HepG2 (cell line): Measurements from ENCODE around the gene ME3.

Experiments used
- BHLHE40 ChIP-seq: IDR thresholded peaks from 2 replicates; pipeline ENCODE4 v1.6.1; 2011; ENCODE audit warnings: low read length, improper control_type of control experiment
- CBX2 ChIP-seq, 2 experiments: fragments of 200-600 bp in 1 of 2; sonication (generic); formaldehyde crosslinking in 1 of 2; IDR thresholded peaks; 2 replicates each; pipeline versions ENCODE4 v1.7.0 to v1.8.1; 2018 to 2022; ENCODE audit warnings: low read depth in 2 of 2, low read length in 1 of 2, mild to moderate bottlenecking in 1 of 2, missing genetic modification reagents in 1 of 2
- MYC ChIP-seq: sonication (generic); formaldehyde crosslinking; IDR thresholded peaks from 2 replicates; pipeline ENCODE4 v1.9.0; 2021; ENCODE audit warnings: missing genetic modification reagents, borderline replicate concordance
- POLR2A ChIP-seq, 2 experiments: IDR thresholded peaks; 2 replicates each; pipeline ENCODE4 v1.6.1; 2011; ENCODE audit warnings: low read depth in 2 of 2, low read length in 2 of 2, mild to moderate bottlenecking in 1 of 2, moderate library complexity in 1 of 2; ENCODE audit not compliant: insufficient read depth in 1 of 2
- SAFB2 ChIP-seq: sonication (generic); formaldehyde crosslinking; IDR thresholded peaks from 2 replicates; pipeline ENCODE4 v1.5.1; 2020; ENCODE audit warnings: missing genetic modification reagents, low read depth, mild to moderate bottlenecking, borderline replicate concordance
- ZHX1 ChIP-seq: sonication (generic); formaldehyde crosslinking; IDR thresholded peaks from 2 replicates; pipeline ENCODE4 v1.8.1; 2022; ENCODE audit warnings: low read depth, mild to moderate bottlenecking, missing genetic modification reagents
- ZNF281 ChIP-seq: sonication (generic); formaldehyde crosslinking; IDR thresholded peaks from 2 replicates; pipeline ENCODE4 v1.4.0; 2020; ENCODE audit warnings: missing genetic modification reagents, borderline replicate concordance
- ZSCAN30 ChIP-seq: sonication (generic); formaldehyde crosslinking; IDR thresholded peaks from 2 replicates; pipeline ENCODE4 v1.5.0; 2020; ENCODE audit warnings: mild to moderate bottlenecking, missing genetic modification reagents
- TF ChIP-seq, protein P1 (sequence below): sonication (generic); formaldehyde crosslinking; IDR thresholded peaks from 2 replicates; pipeline ENCODE4 v1.5.0; 2020; ENCODE audit warnings: mild to moderate bottlenecking, missing genetic modification reagents, moderate library complexity
- TF ChIP-seq, protein P2 (sequence below), 2 experiments: sonication (generic) in 1 of 2; formaldehyde crosslinking in 1 of 2; IDR thresholded peaks; 2 replicates each; pipeline versions ENCODE4 v1.4.0 to v1.6.1; 2018 to 2020; ENCODE audit warnings: missing genetic modification reagents in 2 of 2, borderline replicate concordance in 1 of 2, low read depth in 1 of 2, mild to moderate bottlenecking in 1 of 2, missing biosample characterization in 1 of 2

DNA sequence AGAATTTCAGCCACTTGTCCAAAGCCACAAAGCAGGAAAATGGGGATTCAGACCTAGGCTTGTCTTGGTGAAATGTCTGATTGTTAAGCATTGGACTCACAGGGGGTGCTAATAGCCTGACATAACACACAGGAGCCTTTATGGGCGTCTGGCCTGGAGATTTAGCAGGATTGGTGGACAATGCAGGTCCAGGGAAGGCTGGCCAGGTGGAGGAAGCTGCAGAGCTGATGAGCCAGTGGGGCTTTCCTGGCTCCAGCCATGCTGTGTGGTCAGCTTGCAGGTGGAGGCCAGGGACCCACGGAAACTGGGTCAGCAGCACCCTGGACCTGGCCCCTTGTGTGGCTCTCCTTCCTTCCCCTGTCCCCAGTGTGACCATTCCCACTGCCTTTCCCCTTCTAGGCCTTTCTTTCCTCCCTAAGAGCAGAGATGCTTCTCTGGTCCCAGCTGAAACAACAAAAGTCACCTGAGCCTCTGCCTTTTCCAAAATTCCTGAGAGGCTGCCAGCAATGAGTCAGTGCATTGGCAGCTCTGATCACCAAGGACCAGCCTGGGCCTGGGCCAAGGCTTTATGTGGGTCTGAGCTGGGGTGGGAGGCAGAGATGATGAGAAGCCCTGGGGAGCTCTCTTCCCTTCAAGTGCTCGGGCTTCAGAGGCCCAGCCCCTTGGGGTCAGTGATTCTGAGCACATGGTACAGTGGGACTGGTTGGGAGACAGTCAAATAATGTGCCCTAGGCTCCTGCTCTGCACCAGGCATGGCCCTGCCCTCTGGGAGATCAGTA, 212.5 kb downstream of the ME3 start:
- TF ChIP-seq ZHX1 (CRISPR knock-in tag) (no peak), ZSCAN30 (no peak), ZNF281 (CRISPR knock-in tag) (no peak), BHLHE40 (no peak), CBX2 (IDR thresholded peaks at IDR 0.05; ENCODE audit: low read depth, low read length) (no peak), CBX2 (CRISPR knock-in tag; IDR thresholded peaks at IDR 0.05; ENCODE audit: low read depth) (no peak), MYC (CRISPR knock-in tag) (no peak), SAFB2 (CRISPR knock-in tag) (no peak), POLR2A (IDR thresholded peaks at IDR 0.05; ENCODE audit: insufficient read depth in 1 of 2, low read depth in 2 of 2, low read length in 2 of 2) (no peak)
- TF ChIP-seq, protein P1, sequence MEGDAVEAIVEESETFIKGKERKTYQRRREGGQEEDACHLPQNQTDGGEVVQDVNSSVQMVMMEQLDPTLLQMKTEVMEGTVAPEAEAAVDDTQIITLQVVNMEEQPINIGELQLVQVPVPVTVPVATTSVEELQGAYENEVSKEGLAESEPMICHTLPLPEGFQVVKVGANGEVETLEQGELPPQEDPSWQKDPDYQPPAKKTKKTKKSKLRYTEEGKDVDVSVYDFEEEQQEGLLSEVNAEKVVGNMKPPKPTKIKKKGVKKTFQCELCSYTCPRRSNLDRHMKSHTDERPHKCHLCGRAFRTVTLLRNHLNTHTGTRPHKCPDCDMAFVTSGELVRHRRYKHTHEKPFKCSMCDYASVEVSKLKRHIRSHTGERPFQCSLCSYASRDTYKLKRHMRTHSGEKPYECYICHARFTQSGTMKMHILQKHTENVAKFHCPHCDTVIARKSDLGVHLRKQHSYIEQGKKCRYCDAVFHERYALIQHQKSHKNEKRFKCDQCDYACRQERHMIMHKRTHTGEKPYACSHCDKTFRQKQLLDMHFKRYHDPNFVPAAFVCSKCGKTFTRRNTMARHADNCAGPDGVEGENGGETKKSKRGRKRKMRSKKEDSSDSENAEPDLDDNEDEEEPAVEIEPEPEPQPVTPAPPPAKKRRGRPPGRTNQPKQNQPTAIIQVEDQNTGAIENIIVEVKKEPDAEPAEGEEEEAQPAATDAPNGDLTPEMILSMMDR (CRISPR knock-in tag): no peak
- TF ChIP-seq, protein P2, sequence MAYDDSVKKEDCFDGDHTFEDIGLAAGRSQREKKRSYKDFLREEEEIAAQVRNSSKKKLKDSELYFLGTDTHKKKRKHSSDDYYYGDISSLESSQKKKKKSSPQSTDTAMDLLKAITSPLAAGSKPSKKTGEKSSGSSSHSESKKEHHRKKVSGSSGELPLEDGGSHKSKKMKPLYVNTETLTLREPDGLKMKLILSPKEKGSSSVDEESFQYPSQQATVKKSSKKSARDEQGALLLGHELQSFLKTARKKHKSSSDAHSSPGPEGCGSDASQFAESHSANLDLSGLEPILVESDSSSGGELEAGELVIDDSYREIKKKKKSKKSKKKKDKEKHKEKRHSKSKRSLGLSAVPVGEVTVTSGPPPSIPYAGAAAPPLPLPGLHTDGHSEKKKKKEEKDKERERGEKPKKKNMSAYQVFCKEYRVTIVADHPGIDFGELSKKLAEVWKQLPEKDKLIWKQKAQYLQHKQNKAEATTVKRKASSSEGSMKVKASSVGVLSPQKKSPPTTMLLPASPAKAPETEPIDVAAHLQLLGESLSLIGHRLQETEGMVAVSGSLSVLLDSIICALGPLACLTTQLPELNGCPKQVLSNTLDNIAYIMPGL (CRISPR knock-in tag; IDR thresholded peaks at IDR 0.05; ENCODE audit: borderline replicate concordance in 1 of 2, low read depth in 1 of 2): no peak
